Neuronal stem cell (in vitro differentiated cells): Measurements from ENCODE around the gene POU4F1.

Experiments
- DNase-seq: peaks from one replicate; pipeline ENCODE4 v3.0.0-alpha.2; 2013; ENCODE audit warnings: low spot score
- H2AFZ ChIP-seq: one replicate; pipeline ENCODE4 v1.6.1; 2013; ENCODE audit warnings: mild to moderate bottlenecking, low read length, inconsistent platforms
- H2AK5ac ChIP-seq: 2 replicates; pipeline ENCODE4 v1.6.1; 2013; ENCODE audit warnings: low read depth, mild to moderate bottlenecking, inconsistent platforms, low read length, moderate library complexity, mixed read lengths
- H2BK120ac ChIP-seq: 2 replicates; pipeline ENCODE4 v1.6.1; 2013; ENCODE audit warnings: low read depth, mild to moderate bottlenecking, inconsistent platforms, low read length, moderate library complexity, mixed read lengths
- H2BK12ac ChIP-seq: one replicate; pipeline ENCODE4 v1.6.1; 2013; ENCODE audit warnings: low read length, inconsistent platforms
- H2BK15ac ChIP-seq: 2 replicates; pipeline ENCODE4 v1.6.1; 2013; ENCODE audit warnings: mild to moderate bottlenecking, low read length, inconsistent platforms, mixed read lengths
- H2BK5ac ChIP-seq: one replicate; pipeline ENCODE4 v1.6.1; 2013; ENCODE audit warnings: inconsistent platforms, mild to moderate bottlenecking, low read length, moderate library complexity
- H3K14ac ChIP-seq: one replicate; pipeline ENCODE4 v1.6.1; 2013; ENCODE audit warnings: low read length, inconsistent platforms
- H3K18ac ChIP-seq: 2 replicates; pipeline ENCODE4 v1.6.1; 2013; ENCODE audit warnings: low read length, inconsistent platforms
- H3K23ac ChIP-seq: 2 replicates; pipeline ENCODE4 v1.6.1; 2013; ENCODE audit warnings: low read depth, mild to moderate bottlenecking, mixed read lengths, low read length, inconsistent platforms; ENCODE audit not compliant: poor library complexity
- H3K27ac ChIP-seq: replicated peaks from 3 replicates; pipeline ENCODE4 v1.5.1; 2013; ENCODE audit warnings: low read length, inconsistent platforms
- H3K27me3 ChIP-seq, 3 experiments: 2 replicates each; pipeline ENCODE4 v1.6.1; 2013; ENCODE audit warnings: low read length in 3 of 3, mild to moderate bottlenecking in 2 of 3, inconsistent platforms in 1 of 3, low read depth in 1 of 3, mixed read lengths in 1 of 3, moderate library complexity in 1 of 3; ENCODE audit not compliant: control insufficient read depth in 3 of 3, insufficient read depth in 3 of 3
- H3K36me3 ChIP-seq, 2 donors: replicated peaks in 1 of 2; 2 replicates each; pipeline ENCODE4 v1.6.1; 2013; ENCODE audit warnings: low read length in 2 of 2; ENCODE audit not compliant: control insufficient read depth in 2 of 2, insufficient read depth in 2 of 2
- H3K4ac ChIP-seq: 2 replicates; pipeline ENCODE4 v1.6.1; 2013; ENCODE audit warnings: inconsistent platforms, mild to moderate bottlenecking, low read length, moderate library complexity
- H3K4me1 ChIP-seq, 2 donors: 1 replicate in 1 of 2; 2 replicates in 1 of 2; pipeline ENCODE4 v1.6.1; 2013; ENCODE audit warnings: low read length in 2 of 2, low read depth in 1 of 2; ENCODE audit not compliant: control insufficient read depth in 2 of 2, insufficient read depth in 1 of 2
- H3K4me2 ChIP-seq: one replicate; pipeline ENCODE4 v1.6.1; 2013; ENCODE audit warnings: mild to moderate bottlenecking, low read length, inconsistent platforms; ENCODE audit not compliant: insufficient read depth, poor library complexity, severe bottlenecking
- H3K4me3 ChIP-seq, 2 donors: 2 replicates each; pipeline ENCODE4 v1.5.1; 2013; ENCODE audit warnings: low read length in 2 of 2, mild to moderate bottlenecking in 2 of 2, inconsistent platforms in 1 of 2, moderate library complexity in 1 of 2
- H3K79me1 ChIP-seq: one replicate; pipeline ENCODE4 v1.6.1; 2013; ENCODE audit warnings: low read depth, mild to moderate bottlenecking, inconsistent platforms, low read length, moderate library complexity
- H3K9ac ChIP-seq: one replicate; pipeline ENCODE4 v1.6.1; 2013; ENCODE audit warnings: mild to moderate bottlenecking, low read depth, low read length, inconsistent platforms; ENCODE audit not compliant: poor library complexity
- H3K9me3 ChIP-seq, 2 donors: replicated peaks in 1 of 2; 2 replicates each; pipeline versions ENCODE3 to v1.6.1; 2013; ENCODE audit warnings: low read length in 2 of 2, mild to moderate bottlenecking in 2 of 2, inconsistent platforms in 1 of 2, low read depth in 1 of 2, mixed read lengths in 1 of 2, moderate library complexity in 1 of 2; ENCODE audit not compliant: control insufficient read depth in 2 of 2, insufficient read depth in 1 of 2
- H4K8ac ChIP-seq: one replicate; pipeline ENCODE4 v1.6.1; 2013; ENCODE audit warnings: low read depth, mild to moderate bottlenecking, inconsistent platforms, low read length, moderate library complexity
- H4K91ac ChIP-seq: one replicate; pipeline ENCODE4 v1.6.1; 2013; ENCODE audit warnings: low read length, low read depth, mild to moderate bottlenecking, inconsistent platforms; ENCODE audit not compliant: poor library complexity
- WGBS, 2 donors: extraction: QIAGEN DNeasy Blood & Tissue Kit; methylation state at CpG; one replicate each; pipeline ENCODE4 v1.1.7; 2013; ENCODE audit warnings: missing lambda C conversion rate in 2 of 2, mixed read lengths in 1 of 2; ENCODE audit not compliant: insufficient read length in 2 of 2, insufficient replicate concordance in 1 of 2; ENCODE audit errors: extremely low coverage in 2 of 2; 5-methylcytosine and 5-hydroxymethylcytosine counted together

The POU4F1 gene

GRCh38 chr13:78632996-78633395, 29.6 kb upstream of the POU4F1 start:
- Histone ChIP-seq H3K4me2 (no peak overlapping the region), H2BK12ac (no peak overlapping the region), H3K9me3 (no peaks in the 10 kb centered on the region), H3K14ac (no peak overlapping the region), H2BK15ac (no peak overlapping the region), H4K8ac (no peak overlapping the region), H3K4me1 (no peaks in the 10 kb centered on the region), H2AK5ac (no peak overlapping the region), H2BK120ac (no peak overlapping the region), H2BK5ac (no peak overlapping the region), H3K27ac (no peak overlapping the region), H3K4ac (no peak overlapping the region), H3K23ac (no peak overlapping the region), H3K27me3 (no peaks in the 10 kb centered on the region), H2AFZ (no peak overlapping the region), H3K9ac (no peak overlapping the region), H3K36me3 (peaks cover 12 to 97% of the 10 kb centered on the region in 2 donors), H3K79me1 (no peaks in the 10 kb centered on the region), H3K18ac (no peak overlapping the region), H4K91ac (no peak overlapping the region), H3K4me3 (no peak overlapping the region)
- no peak for DNase-seq
- no CpG with 5 or more reads among the region's 4 CpGs for WGBS, 2 donors

GRCh38 chr13:78631077-78631476, 27.7 kb upstream of the POU4F1 start:
- Histone ChIP-seq H3K4me3 (no peak overlapping the region), H3K36me3 (peaks cover 9 to 96% of the 10 kb centered on the region in 2 donors), H3K4me2 (no peak overlapping the region)

GRCh38 chr13:78630511-78630910, 27.2 kb upstream of the POU4F1 start:
- no peak overlapping the region for H3K4me2 ChIP-seq
- H3K23ac ChIP-seq: no peak overlapping the region
- no peak overlapping the region for H4K91ac ChIP-seq
- no peak overlapping the region for H3K27ac ChIP-seq
- no peak overlapping the region for H2AK5ac ChIP-seq
- H3K9me3 ChIP-seq: no peaks in the 10 kb centered on the region
- no peak overlapping the region for H4K8ac ChIP-seq
- no peak overlapping the region for H2AFZ ChIP-seq
- H3K4me1 ChIP-seq: no peaks in the 10 kb centered on the region
- no peak overlapping the region for H2BK120ac ChIP-seq
- no peak for DNase-seq
- no peak overlapping the region for H3K18ac ChIP-seq
- no CpG with 5 or more reads among the region's 1 CpG for WGBS, 2 donors
- H3K14ac ChIP-seq: no peak overlapping the region
- H2BK5ac ChIP-seq: no peak overlapping the region
- H3K79me1 ChIP-seq: no peaks in the 10 kb centered on the region
- H3K4me3 ChIP-seq: no peak overlapping the region
- H2BK12ac ChIP-seq: no peak overlapping the region
- no peak overlapping the region for H2BK15ac ChIP-seq
- peaks cover 9 to 96% of the 10 kb centered on the region in 2 donors for H3K36me3 ChIP-seq
- H3K27me3 ChIP-seq: no peaks in the 10 kb centered on the region
- H3K9ac ChIP-seq: no peak overlapping the region
- no peak overlapping the region for H3K4ac ChIP-seq

More at GRCh38 chr13:78631077-78631476, 27.7 kb upstream of the POU4F1 start:
- Histone ChIP-seq H3K27me3 (no peaks in the 10 kb centered on the region), H2BK5ac (no peak overlapping the region), H4K8ac (no peak overlapping the region), H2BK15ac (no peak overlapping the region), H3K9me3 (no peaks in the 10 kb centered on the region), H3K23ac (no peak overlapping the region), H4K91ac (no peak overlapping the region), H2BK120ac (no peak overlapping the region), H2AFZ (no peak overlapping the region), H3K4me1 (no peaks in the 10 kb centered on the region), H2BK12ac (no peak overlapping the region), H3K14ac (no peak overlapping the region), H3K27ac (no peak overlapping the region), H3K79me1 (no peaks in the 10 kb centered on the region), H3K18ac (no peak overlapping the region), H3K9ac (no peak overlapping the region), H3K4ac (no peak overlapping the region), H2AK5ac (no peak overlapping the region)
- WGBS, 2 donors: no CpG with 5 or more reads among the region's 1 CpG
- DNase-seq: no peak

GRCh38 chr13:78625384-78625783, 22.0 kb upstream of the POU4F1 start:
- Histone ChIP-seq H4K91ac (no peak overlapping the region), H2BK12ac (no peak overlapping the region), H3K4me1 (no peaks in the 10 kb centered on the region), H3K4me3 (no peak overlapping the region), H2AFZ (no peak overlapping the region), H2BK120ac (no peak overlapping the region), H3K36me3 (peaks cover 0 to 90% of the 10 kb centered on the region in 2 donors), H4K8ac (no peak overlapping the region), H3K27ac (no peak overlapping the region), H3K27me3 (no peaks in the 10 kb centered on the region), H2BK15ac (no peak overlapping the region), H3K9me3 (no peaks in the 10 kb centered on the region), H3K23ac (no peak overlapping the region), H3K4me2 (no peak overlapping the region), H3K79me1 (no peaks in the 10 kb centered on the region), H3K18ac (no peak overlapping the region), H2AK5ac (no peak overlapping the region), H3K9ac (no peak overlapping the region), H3K4ac (no peak overlapping the region), H2BK5ac (no peak overlapping the region), H3K14ac (no peak overlapping the region)
- WGBS, 2 donors: no CpG with 5 or more reads among the region's 2 CpGs
- DNase-seq: no peak
